Fibroblast of skin of right biceps (primary cell): ENCODE measurements around the gene TMEM240.
"Not testable (repeated sequence)": the region's sequence is repeated elsewhere in the genome, so short reads cannot be mapped to it uniquely, and the experiment has no call there.

Experiments used
- DNase-seq: peaks from one replicate; pipeline ENCODE4 v3.0.0-alpha.2; 2013

The TMEM240 gene

GRCh38 chr1:1540090-1540817 is at the start of gene TMEM240:
Gene TMEM240 (minus strand): TSS chr1:1540624. CDS start chr1:1540346, 278 bp downstream.
- DNase-seq, result peak; percentile 84

- DNase-seq, result no peak
These were observed 43.1 kb upstream of the TMEM240 start for GRCh38 chr1:1583347-1584010.

- no peak for DNase-seq
These were observed 42.3 kb upstream of the TMEM240 start for GRCh38 chr1:1582585-1583346.

- DNase-seq, result no peak
These were observed 38.0 kb upstream of the TMEM240 start for GRCh38 chr1:1578371-1578940.

GRCh38 chr1:1577367-1578011 is 37.1 kb upstream of the TMEM240 start:
- no peak for DNase-seq

GRCh38 chr1:1574721-1575537 is 34.5 kb upstream of the TMEM240 start, which contains the start of gene SSU72:
Gene SSU72 (minus strand): TSS chr1:1574863. CDS start chr1:1574557, 306 bp downstream.
- peak; percentile 95 for DNase-seq

- peak; percentile 69 for DNase-seq
These were observed 33.7 kb upstream of the TMEM240 start for GRCh38 chr1:1573843-1574720.

GRCh38 chr1:1569341-1569740 is 28.9 kb upstream of the TMEM240 start:
- no peak for DNase-seq

- DNase-seq, result no peak
These were observed 27.5 kb upstream of the TMEM240 start for GRCh38 chr1:1567891-1568291.

- DNase-seq, result peak; percentile 29
These were observed 26.9 kb upstream of the TMEM240 start for GRCh38 chr1:1567152-1567875.

GRCh38 chr1:1565340-1565739 is 24.9 kb upstream of the TMEM240 start:
- no peak for DNase-seq

GRCh38 chr1:1564268-1564667 is 23.8 kb upstream of the TMEM240 start:
- no peak for DNase-seq

- no peak for DNase-seq
These were observed 23.3 kb upstream of the TMEM240 start for GRCh38 chr1:1563688-1564087.

GRCh38 chr1:1562556-1563195 is 22.3 kb upstream of the TMEM240 start:
- no peak for DNase-seq

- DNase-seq, result no peak
These were observed 21.5 kb upstream of the TMEM240 start for GRCh38 chr1:1561801-1562470.

GRCh38 chr1:1560178-1560577 is 19.8 kb upstream of the TMEM240 start:
- DNase-seq, result no peak

GRCh38 chr1:1559066-1559465 is 18.6 kb upstream of the TMEM240 start:
- DNase-seq, result no peak

GRCh38 chr1:1558591-1558990 is 18.2 kb upstream of the TMEM240 start:
- no peak for DNase-seq

- not testable (repeated sequence) for DNase-seq
These were observed 17.3 kb upstream of the TMEM240 start for GRCh38 chr1:1557688-1558087.
